D721Med (cell line): Measurements from ENCODE around the gene KCNH6.

Experiments used
- DNase-seq: peaks from one replicate; pipeline ENCODE4 v3.0.0; 2011; ENCODE audit warnings: low spot score; ENCODE audit not compliant: insufficient read length
- FAIRE-seq: peaks from 2 replicates; lab custom pipeline; 2011; peaks lifted over from hg19 to GRCh38; lab: Jason Lieb, UNC
- TF ChIP-seq, protein P1 (sequence below): IDR thresholded peaks from 2 replicates; pipeline ENCODE4 v1.5.1; 2012; ENCODE audit warnings: mild to moderate bottlenecking, control low read depth; ENCODE audit not compliant: insufficient read depth; ENCODE audit errors: missing control alignments

Gene KCNH6

GRCh38 chr17:63535640-63536039 is 12.5 kb downstream of the KCNH6 start:
- no peak for FAIRE-seq
- TF ChIP-seq, protein P1, sequence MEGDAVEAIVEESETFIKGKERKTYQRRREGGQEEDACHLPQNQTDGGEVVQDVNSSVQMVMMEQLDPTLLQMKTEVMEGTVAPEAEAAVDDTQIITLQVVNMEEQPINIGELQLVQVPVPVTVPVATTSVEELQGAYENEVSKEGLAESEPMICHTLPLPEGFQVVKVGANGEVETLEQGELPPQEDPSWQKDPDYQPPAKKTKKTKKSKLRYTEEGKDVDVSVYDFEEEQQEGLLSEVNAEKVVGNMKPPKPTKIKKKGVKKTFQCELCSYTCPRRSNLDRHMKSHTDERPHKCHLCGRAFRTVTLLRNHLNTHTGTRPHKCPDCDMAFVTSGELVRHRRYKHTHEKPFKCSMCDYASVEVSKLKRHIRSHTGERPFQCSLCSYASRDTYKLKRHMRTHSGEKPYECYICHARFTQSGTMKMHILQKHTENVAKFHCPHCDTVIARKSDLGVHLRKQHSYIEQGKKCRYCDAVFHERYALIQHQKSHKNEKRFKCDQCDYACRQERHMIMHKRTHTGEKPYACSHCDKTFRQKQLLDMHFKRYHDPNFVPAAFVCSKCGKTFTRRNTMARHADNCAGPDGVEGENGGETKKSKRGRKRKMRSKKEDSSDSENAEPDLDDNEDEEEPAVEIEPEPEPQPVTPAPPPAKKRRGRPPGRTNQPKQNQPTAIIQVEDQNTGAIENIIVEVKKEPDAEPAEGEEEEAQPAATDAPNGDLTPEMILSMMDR: no peak
- no peak for DNase-seq

DNA sequence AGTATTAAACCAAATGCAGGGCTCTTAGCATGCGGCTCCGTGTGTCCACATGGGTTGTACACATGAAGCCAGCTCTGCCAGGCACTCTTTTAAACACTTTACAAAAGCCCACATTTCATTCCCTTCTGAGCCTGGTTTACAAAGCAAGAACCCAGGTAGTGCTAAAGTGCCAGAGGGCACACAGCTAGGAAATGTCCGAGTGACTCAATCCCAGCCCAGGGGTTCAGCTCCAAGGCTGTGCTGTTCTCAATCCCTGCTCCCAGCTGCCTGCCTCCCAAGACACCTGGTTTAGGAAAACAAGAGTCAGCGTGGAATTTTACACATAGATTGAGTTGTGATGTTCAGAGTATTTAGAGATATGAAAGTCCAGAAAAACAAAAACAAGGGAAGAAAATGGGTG is 13.8 kb downstream of the KCNH6 start:
- TF ChIP-seq, protein P1: no peak
- FAIRE-seq (no peak), DNase-seq (no peak)

- DNase-seq: no peak
- TF ChIP-seq, protein P1: no peak
- no peak for FAIRE-seq
Observed at GRCh38 chr17:63537991-63538692, 15.0 kb downstream of the KCNH6 start.

GRCh38 chr17:63538693-63539595 is 15.8 kb downstream of the KCNH6 start:
- DNase-seq: no peak
- TF ChIP-seq, protein P1: no peak
- no peak for FAIRE-seq

DNA sequence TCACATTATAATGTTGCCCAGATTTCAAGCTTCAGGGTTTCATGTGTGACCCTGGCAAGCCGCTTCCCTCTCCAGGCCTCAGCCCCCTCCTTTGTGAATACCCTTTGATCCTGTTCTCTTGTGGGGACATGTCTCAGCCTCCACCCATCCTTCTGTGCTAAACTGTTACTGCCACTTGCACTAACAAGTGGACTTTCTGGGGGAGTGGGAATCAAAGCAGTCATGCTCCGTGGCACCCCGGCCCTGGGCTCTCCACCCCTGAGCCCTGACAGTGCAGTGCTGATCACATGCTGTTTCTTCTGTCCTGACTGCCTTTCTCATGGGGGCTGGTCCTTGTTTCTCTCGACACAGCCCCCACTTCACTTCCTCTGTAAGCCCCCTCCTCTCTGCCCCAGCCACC is 17.4 kb downstream of the KCNH6 start:
- TF ChIP-seq, protein P1: no peak
- DNase-seq (no peak), FAIRE-seq (no peak)

GRCh38 chr17:63542218-63542545 is 19.0 kb downstream of the KCNH6 start:
- no peak for DNase-seq
- TF ChIP-seq, protein P1: no peak
- no peak for FAIRE-seq
